GM10248 (cell line): ENCODE results near the gene LMBR1.
A peak's percentile ranks its signal among the peaks of the same experiment; 100 is the strongest.

ENCODE experiments used
- CTCF ChIA-PET: fragments of 300-600 bp; sonication (Branson Sonifier 250); formaldehyde crosslinking; extraction: SDS; loops from one replicate; lab custom pipeline; 2021; ENCODE audit warnings: antibody characterized with exemption; lab: Yijun Ruan, JAX
- POLR2A ChIA-PET: fragments of 350-650 bp; sonication (Branson Sonifier 250); formaldehyde crosslinking; extraction: SDS; loops from one replicate; lab custom pipeline; 2020; ENCODE audit warnings: antibody characterized with exemption; lab: Yijun Ruan, JAX
- DNase-seq: peaks from one replicate; pipeline ENCODE4 v3.0.0; 2012; ENCODE audit errors: extremely low spot score
- TF ChIP-seq, protein P1 (sequence below): IDR thresholded peaks from 2 replicates; pipeline ENCODE4 v1.5.1; 2012; ENCODE audit warnings: mild to moderate bottlenecking, low read depth; ENCODE audit errors: extremely low read depth, missing control alignments, control extremely low read depth

Gene LMBR1

DNA sequence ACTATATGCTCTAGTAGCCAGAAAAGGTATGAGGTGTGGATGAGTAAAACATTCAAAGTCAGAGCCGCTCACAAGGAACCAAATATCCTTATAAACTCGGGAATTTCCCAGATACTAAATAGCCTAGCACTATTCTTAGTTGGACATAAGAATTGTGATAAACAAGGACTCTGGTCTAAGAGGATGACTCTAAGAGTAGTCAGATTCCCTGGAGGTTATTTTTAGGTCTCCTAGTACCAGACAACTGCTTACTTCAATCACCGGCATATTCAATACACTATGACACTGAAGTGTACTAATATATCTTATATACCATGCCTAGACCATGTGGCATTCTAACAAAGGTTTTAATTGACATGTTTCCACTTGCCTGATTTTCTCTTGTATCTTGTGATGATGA is 56.5 kb downstream of the LMBR1 start:
- ChIA-PET CTCF (no interaction called here), POLR2A (no interaction called here)
- DNase-seq, result no peak
- TF ChIP-seq, protein P1, sequence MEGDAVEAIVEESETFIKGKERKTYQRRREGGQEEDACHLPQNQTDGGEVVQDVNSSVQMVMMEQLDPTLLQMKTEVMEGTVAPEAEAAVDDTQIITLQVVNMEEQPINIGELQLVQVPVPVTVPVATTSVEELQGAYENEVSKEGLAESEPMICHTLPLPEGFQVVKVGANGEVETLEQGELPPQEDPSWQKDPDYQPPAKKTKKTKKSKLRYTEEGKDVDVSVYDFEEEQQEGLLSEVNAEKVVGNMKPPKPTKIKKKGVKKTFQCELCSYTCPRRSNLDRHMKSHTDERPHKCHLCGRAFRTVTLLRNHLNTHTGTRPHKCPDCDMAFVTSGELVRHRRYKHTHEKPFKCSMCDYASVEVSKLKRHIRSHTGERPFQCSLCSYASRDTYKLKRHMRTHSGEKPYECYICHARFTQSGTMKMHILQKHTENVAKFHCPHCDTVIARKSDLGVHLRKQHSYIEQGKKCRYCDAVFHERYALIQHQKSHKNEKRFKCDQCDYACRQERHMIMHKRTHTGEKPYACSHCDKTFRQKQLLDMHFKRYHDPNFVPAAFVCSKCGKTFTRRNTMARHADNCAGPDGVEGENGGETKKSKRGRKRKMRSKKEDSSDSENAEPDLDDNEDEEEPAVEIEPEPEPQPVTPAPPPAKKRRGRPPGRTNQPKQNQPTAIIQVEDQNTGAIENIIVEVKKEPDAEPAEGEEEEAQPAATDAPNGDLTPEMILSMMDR, result no peak

DNA sequence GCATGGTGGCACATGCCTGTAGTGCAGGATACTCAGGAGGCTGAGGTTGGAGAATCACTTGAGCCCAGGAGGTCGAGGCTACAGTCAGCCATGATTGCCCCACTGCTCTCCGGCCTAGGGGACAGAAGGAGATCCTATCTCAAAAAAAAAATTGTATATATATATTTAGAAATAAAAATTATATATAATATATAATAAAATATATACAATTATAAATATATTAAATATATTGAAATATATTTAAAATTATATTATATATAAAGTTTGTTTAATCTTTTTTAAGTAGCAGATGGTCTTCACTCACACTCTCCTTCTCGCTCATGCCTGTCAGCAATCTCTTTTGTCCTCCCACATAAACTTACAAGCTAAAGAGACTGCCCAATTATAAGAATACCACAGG is 58.5 kb downstream of the LMBR1 start:
- no peak for DNase-seq
- ChIA-PET CTCF (no interaction called here), POLR2A (no interaction called here)
- TF ChIP-seq, protein P1, result no peak

DNA sequence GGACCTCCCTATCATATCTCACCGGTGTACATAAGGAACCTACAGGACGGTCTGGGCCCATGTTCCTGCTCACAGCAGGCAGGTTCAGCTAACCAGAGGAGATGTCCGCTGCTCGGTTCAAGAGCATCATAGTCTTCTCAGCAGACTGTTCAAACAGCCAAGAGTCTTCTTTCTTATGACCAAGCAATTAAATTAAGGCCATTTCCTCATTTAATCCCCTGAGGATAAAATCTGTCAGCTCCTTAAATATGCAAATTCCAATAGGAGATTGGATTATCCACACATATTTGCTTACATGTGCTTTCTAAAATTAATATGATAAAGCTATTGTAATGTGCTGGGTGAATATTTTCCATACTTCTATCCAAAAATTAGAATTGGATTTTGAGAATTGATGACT is 59.7 kb downstream of the LMBR1 start:
- ChIA-PET POLR2A (no interaction called here), CTCF (no interaction called here)
- no peak for DNase-seq
- TF ChIP-seq, protein P1, result no peak

DNA sequence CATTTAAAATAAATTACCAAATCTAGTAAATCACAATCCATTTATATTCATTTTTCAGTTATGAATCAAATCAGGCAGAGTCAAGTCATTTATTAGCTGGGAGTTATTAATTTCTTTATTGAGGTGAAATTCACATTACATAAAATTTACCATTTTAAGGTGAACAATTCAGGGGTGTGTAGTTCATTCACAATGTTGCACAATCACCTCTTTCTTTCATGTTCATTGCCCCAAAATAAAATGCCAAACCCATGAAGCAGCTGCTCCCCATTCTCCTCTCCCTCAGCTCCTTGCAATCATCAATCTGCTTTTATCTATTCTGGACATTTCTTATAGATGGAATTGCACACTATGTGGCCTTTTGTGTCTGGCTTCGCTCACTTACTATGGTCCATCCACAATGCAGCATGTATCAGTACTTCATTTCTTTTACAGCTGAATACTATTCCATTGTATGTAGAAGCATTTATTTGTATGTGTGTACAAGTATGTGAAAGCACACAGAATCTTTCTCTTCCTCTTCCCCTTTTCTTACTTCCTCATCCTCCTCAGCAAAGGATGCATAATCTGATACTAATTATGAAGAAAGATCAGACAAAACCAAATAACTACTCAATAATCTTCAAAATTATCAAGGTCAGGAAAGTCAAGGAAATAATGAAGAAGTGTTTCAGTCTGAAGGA is 60.6 kb downstream of the LMBR1 start:
- DNase-seq, result no peak
- ChIA-PET POLR2A (no interaction called here), CTCF (interaction anchor here (0.8 to 1.2 kb wide), 5 partner anchors 10 to 1034 kb away, joined by 3 to 4 read pairs (median 3); no protein-coding TSS in a partner anchor)
- TF ChIP-seq, protein P1, result no peak

DNA sequence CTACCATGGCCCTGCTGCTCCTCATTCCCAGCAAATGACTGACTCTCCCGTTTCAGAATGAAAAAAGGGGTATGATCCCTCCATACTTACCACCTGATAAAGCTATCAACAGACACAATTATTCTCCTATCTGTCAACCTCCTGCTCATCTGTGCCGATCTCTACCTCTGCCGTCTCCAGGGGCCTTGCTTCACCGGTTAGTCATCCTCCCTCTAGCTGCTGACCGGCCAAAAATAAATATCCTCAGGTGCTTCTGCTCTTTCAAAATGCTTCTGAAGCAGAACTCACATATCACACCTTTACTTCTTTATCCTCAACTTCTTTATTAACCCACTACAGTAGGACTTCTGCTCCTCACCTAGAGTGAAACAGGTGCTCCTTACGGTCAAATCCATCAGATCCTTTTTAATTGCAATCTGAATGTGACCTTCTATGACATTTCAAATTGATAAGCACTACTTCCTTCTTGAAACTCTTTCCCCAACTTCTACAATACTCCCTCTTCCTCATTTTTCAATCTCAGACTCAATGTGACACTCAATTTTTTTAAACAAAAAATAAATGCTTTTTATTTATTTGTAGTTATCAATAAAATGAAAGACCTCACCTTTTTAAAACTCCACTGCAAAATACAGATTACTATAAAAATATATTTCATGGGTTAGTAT is 63.2 kb downstream of the LMBR1 start:
- peak; percentile 24 for DNase-seq
- CTCF ChIA-PET, result interaction anchor here (1.5 to 1.9 kb wide), 2 partner anchors 37 to 180 kb away, joined by 5 to 6 read pairs; no protein-coding TSS in a partner anchor
- TF ChIP-seq, protein P1, result no peak
- POLR2A ChIA-PET, result no interaction called here

DNA sequence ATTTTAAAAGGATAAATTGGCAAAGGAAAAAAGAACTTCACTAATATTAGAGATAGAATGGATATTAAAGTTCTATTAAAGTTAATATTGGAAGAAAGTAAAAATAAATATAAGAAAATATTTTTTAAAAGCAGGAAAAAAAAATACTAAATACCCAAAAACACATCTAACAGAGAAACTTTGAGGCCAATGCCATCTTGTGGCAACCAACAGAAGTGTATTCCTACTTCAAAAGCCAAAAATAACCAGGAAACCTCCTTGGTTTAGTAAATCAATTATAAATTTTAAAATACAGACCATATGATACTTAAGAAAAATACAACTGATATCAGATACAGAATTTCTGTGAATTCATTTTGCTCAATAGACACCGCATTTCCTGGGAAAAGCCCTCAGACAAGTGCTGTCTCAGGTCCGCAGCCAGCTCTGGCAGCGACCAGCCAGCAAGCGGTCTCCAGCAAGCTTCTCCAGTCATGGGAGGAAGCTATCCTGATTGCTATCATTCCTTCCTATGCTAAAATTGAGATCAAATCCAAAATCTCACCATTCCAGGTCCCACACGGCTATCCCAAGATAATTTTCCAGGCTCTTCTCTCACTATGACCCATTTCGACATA is 65.3 kb downstream of the LMBR1 start:
- DNase-seq, result no peak
- CTCF ChIA-PET, result interaction anchor here (1.0 kb wide), 1 partner anchor 445 kb away, joined by 3 read pairs; no protein-coding TSS in a partner anchor
- TF ChIP-seq, protein P1, result peak; percentile 25
- POLR2A ChIA-PET, result no interaction called here
